ENCODE data around the gene ZBTB2. TPM values are rescaled to one million over a fixed set of nuclear protein-coding genes. Genes with fewer than 3 reads are reported as not detected.
A peak's percentile ranks its signal among the peaks of the same experiment; 100 is the strongest.

ZBTB2 gene
- polyA plus RNA-seq, 3 donors, result 7.2 to 14.0 (median 9.6) TPM

- Histone ChIP-seq H3K36me3 (replicated peaks in 1 of 2; ENCODE audit: control insufficient read depth in 1 of 2, insufficient read depth in 2 of 2, low read length in 2 of 2) (peaks cover 16 to 35% of the 10 kb centered on the region in 2 donors), H3K27ac (ENCODE audit: low read depth in 1 of 2, low read length in 2 of 2) (no peak overlapping the region), H3K9ac (ENCODE audit: insufficient read depth, low read length, poor library complexity, severe bottlenecking) (no peak overlapping the region), H3K27me3 (ENCODE audit: control insufficient read depth in 2 of 2, insufficient read depth in 2 of 2, low read length in 2 of 2) (no peaks in the 10 kb centered on the region), H2AFZ (ENCODE audit: insufficient read depth, low read depth, low read length, poor library complexity, severe bottlenecking) (no peak overlapping the region), H3K4me3 (replicated peaks in 1 of 3; ENCODE audit: low read depth in 2 of 3, low read length in 3 of 3) (no peak overlapping the region), H3K9me3 (replicated peaks in 1 of 2; ENCODE audit: control insufficient read depth in 1 of 2, insufficient read depth in 1 of 2, low read length in 2 of 2) (no peaks in the 10 kb centered on the region), H3K4me2 (replicated peaks; ENCODE audit: extremely low read depth, low read length, poor library complexity, severe bottlenecking) (no peak overlapping the region), H3K79me2 (ENCODE audit: insufficient read depth, low read length) (no peaks in the 10 kb centered on the region), H4K20me1 (ENCODE audit: insufficient read depth, low read length) (no peaks in the 10 kb centered on the region), H3K4me1 (ENCODE audit: control insufficient read depth in 1 of 2, insufficient read depth in 2 of 2, low read length in 2 of 2) (no peaks in the 10 kb centered on the region)
- no peak for DNase-seq
- no peak overlapping the region for H3K4me3 Mint-ChIP-seq
- 90% methylated on average over 4 of the region's 5 CpGs for WGBS (ENCODE audit: insufficient coverage)
- intact Hi-C loops (cut with micrococcal nuclease), result no loop called here
- peak overlapping the region in 1 of 7 donors; percentile 23 for H3K27ac Mint-ChIP-seq
- H3K9me3 Mint-ChIP-seq, result peaks cover 0 to 1% (median 0%) of the 10 kb centered on the region in 7 donors
- TF ChIP-seq CTCF (IDR thresholded peaks at IDR 0.05), result no peak
- H3K4me1 Mint-ChIP-seq, result peaks cover 4% of the 10 kb centered on the region
- no peaks in the 10 kb centered on the region for H3K27me3 Mint-ChIP-seq (ENCODE audit: low read depth in 3 of 3)
- H3K36me3 Mint-ChIP-seq, result peaks cover 30 to 41% of the 10 kb centered on the region in 2 donors
Measured at GRCh38 chr6:151359486-151359885, 31.9 kb downstream of the ZBTB2 start.

- H3K4me1 ChIP-seq (ENCODE audit: control insufficient read depth in 1 of 2, insufficient read depth in 2 of 2, low read length in 2 of 2), result no peaks in the 10 kb centered on the region
- no peak overlapping the region for H3K9ac ChIP-seq (ENCODE audit: insufficient read depth, low read length, poor library complexity, severe bottlenecking)
- Mint-ChIP-seq H3K9me3 (peaks cover 0 to 1% (median 0%) of the 10 kb centered on the region in 7 donors), H3K4me1 (peaks cover 4% of the 10 kb centered on the region), H3K36me3 (peaks cover 27 to 33% of the 10 kb centered on the region in 2 donors), H3K27ac (no peak overlapping the region), H3K4me3 (no peak overlapping the region), H3K27me3 (ENCODE audit: low read depth in 3 of 3) (no peaks in the 10 kb centered on the region)
- no peak overlapping the region for H3K4me2 ChIP-seq (replicated peaks; ENCODE audit: extremely low read depth, low read length, poor library complexity, severe bottlenecking)
- no peak overlapping the region for H3K27ac ChIP-seq (ENCODE audit: low read depth in 1 of 2, low read length in 2 of 2)
- no peak overlapping the region for H3K4me3 ChIP-seq (replicated peaks in 1 of 3; ENCODE audit: low read depth in 2 of 3, low read length in 3 of 3)
- intact Hi-C loops (cut with micrococcal nuclease), result no loop called here
- H4K20me1 ChIP-seq (ENCODE audit: insufficient read depth, low read length), result no peaks in the 10 kb centered on the region
- no peaks in the 10 kb centered on the region for H3K9me3 ChIP-seq (replicated peaks in 1 of 2; ENCODE audit: control insufficient read depth in 1 of 2, insufficient read depth in 1 of 2, low read length in 2 of 2)
- H3K27me3 ChIP-seq (ENCODE audit: control insufficient read depth in 2 of 2, insufficient read depth in 2 of 2, low read length in 2 of 2), result no peaks in the 10 kb centered on the region
- no peak for DNase-seq
- H3K36me3 ChIP-seq (replicated peaks in 1 of 2; ENCODE audit: control insufficient read depth in 1 of 2, insufficient read depth in 2 of 2, low read length in 2 of 2), result peaks cover 12 to 29% of the 10 kb centered on the region in 2 donors
- no CpG with 5 or more reads among the region's 3 CpGs for WGBS (ENCODE audit: insufficient coverage)
- H3K79me2 ChIP-seq (ENCODE audit: insufficient read depth, low read length), result no peaks in the 10 kb centered on the region
- no peak for TF ChIP-seq CTCF (IDR thresholded peaks at IDR 0.05)
- no peak overlapping the region for H2AFZ ChIP-seq (ENCODE audit: insufficient read depth, low read depth, low read length, poor library complexity, severe bottlenecking)
Measured at GRCh38 chr6:151358475-151358874, 32.9 kb downstream of the ZBTB2 start.

Measured in CD14-positive monocyte (primary cell).